Mesendoderm (in vitro differentiated cells): ENCODE data around the gene IER5L.
A peak's percentile ranks its signal among the peaks of the same experiment; 100 is the strongest.
"Not testable (repeated sequence)": the region's sequence is repeated elsewhere in the genome, so short reads cannot be mapped to it uniquely, and the experiment has no call there.

ENCODE experiments used
- DNase-seq: peaks from one replicate; pipeline ENCODE4 v3.0.0; 2013
- H2AK5ac ChIP-seq: 2 replicates; pipeline ENCODE4 v1.6.1; 2013; ENCODE audit warnings: low read length, inconsistent platforms
- H2BK120ac ChIP-seq: 2 replicates; pipeline ENCODE4 v1.6.1; 2013; ENCODE audit warnings: low read depth, mild to moderate bottlenecking, low read length, moderate library complexity, mixed read lengths
- H2BK15ac ChIP-seq: replicated peaks from 2 replicates; pipeline ENCODE4 v1.6.1; 2013; ENCODE audit warnings: low read depth, mild to moderate bottlenecking, moderate library complexity
- H2BK5ac ChIP-seq: 2 replicates; pipeline ENCODE4 v1.6.1; 2013; ENCODE audit warnings: low read length, inconsistent platforms
- H3K18ac ChIP-seq: 2 replicates; pipeline ENCODE4 v1.6.1; 2013; ENCODE audit warnings: mild to moderate bottlenecking, low read length, mixed read lengths
- H3K23ac ChIP-seq: one replicate; pipeline ENCODE4 v1.6.1; 2013; ENCODE audit warnings: low read length
- H3K27ac ChIP-seq: 2 replicates; pipeline ENCODE4 v1.5.1; 2013; ENCODE audit warnings: low read depth, mild to moderate bottlenecking, inconsistent platforms, low read length, moderate library complexity
- H3K27me3 ChIP-seq: 2 replicates; pipeline ENCODE4 v1.6.1; 2013; ENCODE audit warnings: low read length, control low read depth, mild to moderate bottlenecking, inconsistent platforms; ENCODE audit not compliant: insufficient read depth, poor library complexity
- H3K36me3 ChIP-seq: 2 replicates; pipeline ENCODE4 v1.6.1; 2013; ENCODE audit warnings: low read length, inconsistent platforms; ENCODE audit not compliant: control insufficient read depth, insufficient read depth
- H3K4ac ChIP-seq: one replicate; pipeline ENCODE4 v1.6.1; 2013; ENCODE audit warnings: low read depth, mild to moderate bottlenecking, low read length, moderate library complexity
- H3K4me1 ChIP-seq: 2 replicates; pipeline ENCODE4 v1.6.1; 2013; ENCODE audit warnings: low read depth, low read length, inconsistent platforms; ENCODE audit not compliant: control insufficient read depth
- H3K4me2 ChIP-seq: 2 replicates; pipeline ENCODE4 v1.6.1; 2013; ENCODE audit warnings: low read length
- H3K4me3 ChIP-seq: 2 replicates; pipeline ENCODE4 v1.5.1; 2013; ENCODE audit warnings: mild to moderate bottlenecking, low read length
- H3K56ac ChIP-seq: one replicate; pipeline ENCODE4 v1.6.1; 2013; ENCODE audit warnings: low read length
- H3K79me1 ChIP-seq: 2 replicates; pipeline ENCODE4 v1.6.1; 2013; ENCODE audit warnings: low read length, inconsistent platforms
- H3K79me2 ChIP-seq: 2 replicates; pipeline ENCODE4 v1.6.1; 2013; ENCODE audit warnings: mild to moderate bottlenecking, low read length; ENCODE audit not compliant: control insufficient read depth, insufficient read depth
- H3K9ac ChIP-seq: 2 replicates; pipeline ENCODE4 v1.6.1; 2013; ENCODE audit warnings: low read length, inconsistent platforms
- H4K5ac ChIP-seq: one replicate; pipeline ENCODE4 v1.6.1; 2013; ENCODE audit warnings: low read length
- H4K8ac ChIP-seq: one replicate; pipeline ENCODE4 v1.6.1; 2013; ENCODE audit warnings: low read depth, mild to moderate bottlenecking, control low read depth, low read length, moderate library complexity
- WGBS: extraction: QIAGEN DNeasy Blood & Tissue Kit; methylation state at CpG from one replicate; pipeline ENCODE4 v1.1.7; 2013; ENCODE audit warnings: low lambda C conversion rate, missing lambda C conversion rate; ENCODE audit not compliant: insufficient coverage; ENCODE audit errors: extremely low coverage; 5-methylcytosine and 5-hydroxymethylcytosine counted together

The IER5L gene

GRCh38 chr9:129191234-129191633 is 13.2 kb upstream of the IER5L start:
- no CpG with 5 or more reads among the region's 7 CpGs for WGBS
- Histone ChIP-seq H3K4me1 (no peaks in the 10 kb centered on the region), H2BK120ac (no peak overlapping the region), H3K79me1 (no peaks in the 10 kb centered on the region), H3K27me3 (no peaks in the 10 kb centered on the region), H3K79me2 (no peaks in the 10 kb centered on the region), H4K5ac (no peak overlapping the region), H3K4me3 (no peak overlapping the region), H3K27ac (no peak overlapping the region), H2BK5ac (no peak overlapping the region), H3K4ac (no peak overlapping the region), H3K56ac (no peak overlapping the region), H3K36me3 (no peaks in the 10 kb centered on the region), H4K8ac (no peak overlapping the region), H2BK15ac (no peak overlapping the region), H3K9ac (no peak overlapping the region), H3K18ac (no peak overlapping the region), H3K4me2 (no peak overlapping the region), H2AK5ac (no peak overlapping the region), H3K23ac (no peak overlapping the region)
- no peak for DNase-seq

DNA sequence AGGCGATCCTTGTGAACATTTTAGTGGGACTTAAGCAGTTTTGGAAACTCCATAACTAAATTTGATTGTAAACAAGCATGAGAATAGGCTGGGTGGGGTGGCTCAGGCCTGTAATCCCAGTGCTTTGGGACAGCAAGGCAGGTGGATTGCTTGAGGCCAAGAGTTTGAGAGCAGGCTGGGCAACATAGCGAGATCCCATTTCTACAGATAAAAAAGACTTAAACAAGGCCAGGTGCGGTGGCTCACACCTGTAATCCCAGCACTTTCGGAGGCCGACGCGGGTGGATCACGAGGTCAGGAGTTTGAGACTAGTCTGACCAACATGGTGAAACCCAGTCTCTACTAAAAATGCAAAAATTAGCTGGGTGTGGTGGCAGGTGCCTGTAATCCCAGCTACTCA is 11.9 kb upstream of the IER5L start:
- not testable (repeated sequence) for H3K79me1 ChIP-seq, H2BK5ac ChIP-seq, H4K8ac ChIP-seq, H3K18ac ChIP-seq, H4K5ac ChIP-seq, H3K36me3 ChIP-seq, H3K4me2 ChIP-seq, H3K27ac ChIP-seq, H2AK5ac ChIP-seq, H3K56ac ChIP-seq, H3K4ac ChIP-seq, H3K4me1 ChIP-seq, H3K23ac ChIP-seq, H3K4me3 ChIP-seq, H3K9ac ChIP-seq, DNase-seq, H2BK15ac ChIP-seq, H2BK120ac ChIP-seq, H3K27me3 ChIP-seq, H3K79me2 ChIP-seq
- WGBS = no CpG with 5 or more reads among the region's 8 CpGs

DNA sequence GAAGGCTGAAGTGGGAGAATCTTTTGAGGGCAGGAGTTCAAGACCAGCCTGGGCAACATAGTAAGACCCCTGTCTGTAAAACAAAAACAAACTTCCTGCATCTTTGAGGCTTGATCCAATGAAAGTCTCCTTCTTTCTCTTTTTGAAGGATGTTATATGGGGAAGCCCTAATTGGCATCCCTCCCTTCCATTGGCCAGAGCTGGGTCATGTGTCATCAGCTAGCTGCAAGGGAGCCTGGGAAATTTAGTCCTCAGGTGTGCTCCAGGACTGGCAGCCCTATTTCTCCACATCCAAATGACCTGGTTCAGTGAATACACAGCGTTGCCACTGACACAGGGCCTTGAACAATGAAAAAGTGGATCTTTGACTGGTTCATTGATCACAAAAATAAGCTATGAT is 9.0 kb upstream of the IER5L start:
- no peak overlapping the region for H3K9ac ChIP-seq
- no peak overlapping the region for H2BK5ac ChIP-seq
- no peak overlapping the region for H2AK5ac ChIP-seq
- H3K4ac ChIP-seq = no peak overlapping the region
- no peaks in the 10 kb centered on the region for H3K27me3 ChIP-seq
- H2BK120ac ChIP-seq = no peak overlapping the region
- no peak overlapping the region for H4K5ac ChIP-seq
- H3K36me3 ChIP-seq = no peaks in the 10 kb centered on the region
- DNase-seq = no peak
- H3K4me2 ChIP-seq = no peak overlapping the region
- H3K23ac ChIP-seq = no peak overlapping the region
- WGBS = no CpG with 5 or more reads among the region's 1 CpG
- no peak overlapping the region for H3K4me3 ChIP-seq
- no peaks in the 10 kb centered on the region for H3K79me2 ChIP-seq
- no peaks in the 10 kb centered on the region for H3K79me1 ChIP-seq
- H3K18ac ChIP-seq = no peak overlapping the region
- H3K4me1 ChIP-seq = no peaks in the 10 kb centered on the region
- H3K27ac ChIP-seq = no peak overlapping the region
- H4K8ac ChIP-seq = no peak overlapping the region
- H3K56ac ChIP-seq = no peak overlapping the region
- no peak overlapping the region for H2BK15ac ChIP-seq

DNA sequence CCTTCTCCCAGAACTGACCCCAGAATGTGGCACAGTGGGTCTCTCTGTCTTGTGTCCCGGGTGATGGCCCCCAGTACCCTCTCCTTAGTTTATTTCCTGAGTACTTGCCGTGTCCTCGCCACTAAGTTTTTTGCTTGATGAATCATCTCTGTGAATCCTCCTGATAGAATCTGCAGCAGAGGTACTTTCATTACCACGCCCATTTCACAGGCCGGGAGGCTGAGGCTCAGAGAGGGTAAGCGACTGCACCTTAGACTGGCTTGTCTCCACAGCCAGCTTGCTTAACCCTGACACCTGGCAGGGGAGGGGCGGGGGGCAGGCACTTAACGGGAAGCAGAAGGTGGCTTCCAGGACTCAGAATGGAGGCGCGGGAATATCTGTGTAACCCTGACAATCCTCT is 7.9 kb upstream of the IER5L start:
- H4K5ac ChIP-seq = no peak overlapping the region
- H3K18ac ChIP-seq = no peak overlapping the region
- H3K4me1 ChIP-seq = no peaks in the 10 kb centered on the region
- H3K4me3 ChIP-seq = no peak overlapping the region
- no peak overlapping the region for H3K9ac ChIP-seq
- H3K56ac ChIP-seq = no peak overlapping the region
- no peak for DNase-seq
- H2AK5ac ChIP-seq = no peak overlapping the region
- no peak overlapping the region for H4K8ac ChIP-seq
- WGBS = no CpG with 5 or more reads among the region's 10 CpGs
- no peak overlapping the region for H2BK15ac ChIP-seq
- H3K27ac ChIP-seq = no peak overlapping the region
- H3K23ac ChIP-seq = no peak overlapping the region
- H3K79me2 ChIP-seq = no peaks in the 10 kb centered on the region
- no peak overlapping the region for H3K4me2 ChIP-seq
- H3K4ac ChIP-seq = no peak overlapping the region
- no peak overlapping the region for H2BK120ac ChIP-seq
- no peaks in the 10 kb centered on the region for H3K79me1 ChIP-seq
- no peaks in the 10 kb centered on the region for H3K36me3 ChIP-seq
- no peak overlapping the region for H2BK5ac ChIP-seq
- H3K27me3 ChIP-seq = no peaks in the 10 kb centered on the region

- H3K23ac ChIP-seq = no peak overlapping the region
- no peak overlapping the region for H3K4ac ChIP-seq
- no peak overlapping the region for H3K27ac ChIP-seq
- DNase-seq = no peak
- no peak overlapping the region for H2BK120ac ChIP-seq
- no peak overlapping the region for H2BK5ac ChIP-seq
- no peak overlapping the region for H3K4me2 ChIP-seq
- H3K4me3 ChIP-seq = no peak overlapping the region
- H3K79me1 ChIP-seq = no peaks in the 10 kb centered on the region
- no peak overlapping the region for H2AK5ac ChIP-seq
- H3K56ac ChIP-seq = peak overlapping the region; percentile 19
- no peak overlapping the region for H2BK15ac ChIP-seq
- H3K18ac ChIP-seq = no peak overlapping the region
- H3K9ac ChIP-seq = no peak overlapping the region
- H4K8ac ChIP-seq = no peak overlapping the region
- H3K79me2 ChIP-seq = no peaks in the 10 kb centered on the region
- no CpG with 5 or more reads among the region's 6 CpGs for WGBS
- H4K5ac ChIP-seq = no peak overlapping the region
- H3K27me3 ChIP-seq = no peaks in the 10 kb centered on the region
- no peaks in the 10 kb centered on the region for H3K36me3 ChIP-seq
- H3K4me1 ChIP-seq = no peaks in the 10 kb centered on the region
These were observed 7.3 kb upstream of the IER5L start for GRCh38 chr9:129185402-129185801.

- H3K4ac ChIP-seq = no peak overlapping the region
- no peaks in the 10 kb centered on the region for H3K27me3 ChIP-seq
- H3K4me2 ChIP-seq = no peak overlapping the region
- no peaks in the 10 kb centered on the region for H3K79me2 ChIP-seq
- H3K36me3 ChIP-seq = no peaks in the 10 kb centered on the region
- no peak overlapping the region for H4K8ac ChIP-seq
- no peak overlapping the region for H2BK15ac ChIP-seq
- no peak overlapping the region for H2BK120ac ChIP-seq
- WGBS = no CpG with 5 or more reads among the region's 9 CpGs
- no peaks in the 10 kb centered on the region for H3K79me1 ChIP-seq
- H3K4me3 ChIP-seq = no peak overlapping the region
- H3K56ac ChIP-seq = no peak overlapping the region
- H3K9ac ChIP-seq = no peak overlapping the region
- H3K18ac ChIP-seq = no peak overlapping the region
- H3K27ac ChIP-seq = no peak overlapping the region
- no peaks in the 10 kb centered on the region for H3K4me1 ChIP-seq
- no peak overlapping the region for H2AK5ac ChIP-seq
- no peak overlapping the region for H4K5ac ChIP-seq
- no peak overlapping the region for H2BK5ac ChIP-seq
- no peak for DNase-seq
- no peak overlapping the region for H3K23ac ChIP-seq
These were observed 6.6 kb upstream of the IER5L start for GRCh38 chr9:129184596-129185122.
